ENCODE results near the gene HES4. TPM values are rescaled to one million over a fixed set of nuclear protein-coding genes. Genes with fewer than 3 reads are reported as not detected.
"Not testable (repeated sequence)": the region's sequence is repeated elsewhere in the genome, so short reads cannot be mapped to it uniquely, and the experiment has no call there.

Gene HES4
- total and polyA plus RNA-seq, 2 donors (not counting 3 experiments of a cell fraction or from before 2014, with no cell fraction given): 30.5 to 37.6 TPM

GRCh38 chr1:1013105-1013921 is 13.4 kb upstream of the HES4 start, which contains the start of gene ISG15:
Gene ISG15, plus strand, starts transcription at chr1:1013497. Its CDS starts 77 bp downstream, at chr1:1013574.
- Histone ChIP-seq H3K9ac (replicated peaks; ENCODE audit: extremely low read depth, insufficient read depth, low read length) (peak within 1 kb of the TSS; percentile 65), H3K4me3 (replicated peaks in 1 of 3; ENCODE audit: insufficient read depth in 1 of 3, low read depth in 1 of 3, low read length in 3 of 3) (peak within 1 kb of the TSS; percentile 41 to 83 (median 81)), H3K79me2 (ENCODE audit: control insufficient read depth, insufficient read depth, low read length) (no peaks in the 10 kb centered on the region), H3K9me1 (replicated peaks; ENCODE audit: control insufficient read depth, extremely low read depth, insufficient read depth, low read length) (no peaks in the 10 kb centered on the region), H3K27ac (ENCODE audit: insufficient read depth, low read depth, low read length) (peak within 1 kb of the TSS; percentile 54), H3K4me2 (ENCODE audit: insufficient read depth, low read length) (peak within 1 kb of the TSS; percentile 78), H4K20me1 (replicated peaks; ENCODE audit: control insufficient read depth, extremely low read depth, insufficient read depth, low read length) (no peaks in the 10 kb centered on the region), H3K4me1 (ENCODE audit: control insufficient read depth, extremely low read depth, insufficient read depth, low read length) (peaks cover 10% of the 10 kb centered on the region), H3K27me3 (ENCODE audit: control insufficient read depth in 2 of 2, insufficient read depth in 2 of 2, low read length in 2 of 2) (no peaks in the 10 kb centered on the region), H2AFZ (ENCODE audit: low read depth, low read length) (peak within 1 kb of the TSS; percentile 62), H3K36me3 (ENCODE audit: control insufficient read depth in 2 of 2, extremely low read depth in 1 of 2, insufficient read depth in 2 of 2, low read length in 2 of 2) (no peaks in the 10 kb centered on the region), H3K9me3 (replicated peaks; ENCODE audit: control insufficient read depth, insufficient read depth, low read length) (no peaks in the 10 kb centered on the region)
- TF ChIP-seq MAX (IDR thresholded peaks at IDR 0.05; ENCODE audit: insufficient read depth, insufficient read length) (peak; percentile 27), CTCF (IDR thresholded peaks at IDR 0.05; ENCODE audit: extremely low read depth in 1 of 2, insufficient read depth in 1 of 2, low read depth in 1 of 2, low read length in 2 of 2) (no peak), POLR2A (IDR thresholded peaks at IDR 0.05; ENCODE audit: low read depth, low read length) (peak; percentile 61), POLR2AphosphoS5 (IDR thresholded peaks at IDR 0.05; ENCODE audit: insufficient read depth, low read depth, low read length) (peak; percentile 56)
- intact Hi-C loops (cut with micrococcal nuclease) (loop anchor here (5.0 kb wide), 1 partner anchor 259 kb away; the partner anchor contains the start of gene UBE2J2), dilution Hi-C loops (cut with MboI; ENCODE audit: extremely low pct_ligation_motif_present, low sequenced_read_pairs) (no loop called here)
- no TSS peak for BruUV-seq (replicated peaks)
- POLR2A ChIA-PET: no interaction called here
- peak; percentile 96 for FAIRE-seq
- CTCF ChIA-PET: interaction anchor here (0.9 to 4.2 kb wide), 6 partner anchors 10 to 279 kb away, joined by 3 to 41 read pairs (median 8); no protein-coding TSS in a partner anchor
- peak; percentile 89 for DNase-seq (ENCODE audit: low read depth, low spot score)

- intact Hi-C loops (cut with micrococcal nuclease): loop anchor here (5.0 kb wide), 1 partner anchor 260 kb away; the partner anchor contains the start of gene UBE2J2
- H3K79me2 ChIP-seq (ENCODE audit: control insufficient read depth, insufficient read depth, low read length); DNase-seq (ENCODE audit: low read depth, low spot score); H4K20me1 ChIP-seq (replicated peaks; ENCODE audit: control insufficient read depth, extremely low read depth, insufficient read depth, low read length); H3K27me3 ChIP-seq (ENCODE audit: control insufficient read depth in 2 of 2, insufficient read depth in 2 of 2, low read length in 2 of 2); dilution Hi-C loops (cut with MboI; ENCODE audit: extremely low pct_ligation_motif_present, low sequenced_read_pairs); H3K9me3 ChIP-seq (replicated peaks; ENCODE audit: control insufficient read depth, insufficient read depth, low read length); H3K9me1 ChIP-seq (replicated peaks; ENCODE audit: control insufficient read depth, extremely low read depth, insufficient read depth, low read length); H3K36me3 ChIP-seq (ENCODE audit: control insufficient read depth in 2 of 2, extremely low read depth in 1 of 2, insufficient read depth in 2 of 2, low read length in 2 of 2); FAIRE-seq; POLR2A ChIA-PET: not testable (repeated sequence)
- TSS peak; percentile 72 for BruUV-seq (replicated peaks)
- CTCF ChIA-PET: interaction anchor here (1.7 to 4.2 kb wide), 2 partner anchors 10 to 28 kb away, joined by 11 to 41 read pairs; no protein-coding TSS in a partner anchor
- peaks cover 10% of the 10 kb centered on the region for H3K4me1 ChIP-seq (ENCODE audit: control insufficient read depth, extremely low read depth, insufficient read depth, low read length)
- peak overlapping the region; percentile 78 for H3K4me2 ChIP-seq (ENCODE audit: insufficient read depth, low read length)
- H2AFZ ChIP-seq (ENCODE audit: low read depth, low read length): peak overlapping the region; percentile 62
- peak overlapping the region; percentile 65 for H3K9ac ChIP-seq (replicated peaks; ENCODE audit: extremely low read depth, insufficient read depth, low read length)
- peak overlapping the region; percentile 41 to 83 (median 81) for H3K4me3 ChIP-seq (replicated peaks in 1 of 3; ENCODE audit: insufficient read depth in 1 of 3, low read depth in 1 of 3, low read length in 3 of 3)
- H3K27ac ChIP-seq (ENCODE audit: insufficient read depth, low read depth, low read length): peak overlapping the region; percentile 54
Observed at GRCh38 chr1:1012736-1013104, 12.8 kb upstream of the HES4 start.
